HG02970 (cell line): ENCODE data around the gene LRRN1.
"Not testable (repeated sequence)": the region's sequence is repeated elsewhere in the genome, so short reads cannot be mapped to it uniquely, and the experiment has no call there.

Experiments
- ATAC-seq: cut with Tn5 transposase; IDR thresholded peaks from one replicate; pipeline ENCODE4 v1.9.1; 2021; ENCODE audit warnings: mild to moderate bottlenecking, moderate library complexity, moderate number of reproducible peaks; ENCODE audit not compliant: unreplicated experiment, low FRiP score

LRRN1 gene

GRCh38 chr3:3887311-3887710 lies 88.1 kb downstream of the LRRN1 start:
- not testable (repeated sequence) for ATAC-seq

- no peak for ATAC-seq
These were observed 94.4 kb downstream of the LRRN1 start for GRCh38 chr3:3893590-3893989.
